ENCODE data around the gene SYNE3. TPM values are rescaled to one million over a fixed set of nuclear protein-coding genes. Genes with fewer than 3 reads are reported as not detected.
A peak's percentile ranks its signal among the peaks of the same experiment; 100 is the strongest.

SYNE3 gene
- total RNA-seq, 1 donor from 2014 or later: 27.0 TPM

DNA sequence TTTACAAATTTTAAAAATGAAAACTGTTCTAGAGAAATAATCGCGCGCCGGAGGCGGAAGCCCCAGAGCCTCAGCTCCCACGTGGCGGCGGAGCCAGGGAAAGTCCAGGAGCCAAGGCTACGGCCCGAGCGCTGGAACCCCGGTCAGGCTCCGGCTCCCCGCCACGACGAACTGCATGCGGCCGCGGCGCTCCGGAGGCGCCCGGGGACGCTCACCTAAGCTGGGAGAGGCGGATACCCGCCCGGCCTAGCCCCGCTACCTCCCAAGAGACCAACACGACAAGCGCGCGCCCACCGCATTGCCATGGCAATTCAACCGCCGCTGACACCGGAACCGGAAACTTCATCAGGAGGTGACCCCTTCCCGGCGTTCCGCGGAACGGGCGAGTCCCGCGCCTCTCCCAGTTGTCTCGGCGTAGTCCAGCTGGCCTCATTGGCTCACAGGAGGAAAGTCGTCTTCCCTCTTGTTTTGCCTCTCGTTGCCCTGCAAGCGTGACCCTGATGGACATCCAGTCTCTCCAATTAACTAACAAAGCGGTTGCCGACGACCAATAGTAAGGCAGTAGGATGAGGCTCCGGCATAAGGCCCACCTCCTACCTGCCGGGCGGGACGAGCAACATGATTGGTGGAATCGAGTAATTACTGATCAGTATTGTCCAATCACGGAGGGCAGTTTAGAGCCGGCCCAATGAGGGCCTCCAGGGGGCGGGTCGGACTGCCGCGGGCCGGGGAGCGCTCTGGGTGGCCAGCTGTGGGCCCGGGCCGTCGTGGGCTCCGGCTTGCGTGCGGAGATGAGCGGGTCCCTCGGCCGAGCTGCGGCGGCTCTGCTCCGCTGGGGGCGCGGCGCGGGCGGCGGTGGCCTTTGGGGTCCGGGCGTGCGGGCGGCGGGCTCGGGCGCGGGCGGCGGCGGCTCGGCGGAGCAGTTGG lies 18.1 kb upstream of the SYNE3 start, which contains the start of gene GLRX5:
Gene GLRX5 (plus strand): TSS at position 752 of the 927 bp plus-strand sequence. CDS start 40 bp downstream, at position 792.
- peaks cover 76% of the 10 kb centered on the region for H3K4me1 ChIP-seq
- H3K27me3 ChIP-seq: no peaks in the 10 kb centered on the region
- H3K4me3 ChIP-seq: peak within 1 kb of the TSS; percentile 94 to 96
- no peak for TF ChIP-seq CTCF (IDR thresholded peaks at IDR 0.05)
- peak; percentile 90 to 100 for TF ChIP-seq POLR2AphosphoS5 (IDR thresholded peaks at IDR 0.05; ENCODE audit: insufficient read depth in 1 of 2, low read depth in 1 of 2)
- peak in 1 of 2 donors; percentile 56 for TF ChIP-seq POLR2A (IDR thresholded peaks at IDR 0.05)
- peak within 1 kb of the TSS; percentile 85 for H3K27ac ChIP-seq
- H3K36me3 ChIP-seq: no peaks in the 10 kb centered on the region
- DNase-seq (ENCODE audit: extremely low spot score in 2 of 2): peak in 1 of 2 donors; percentile 100
- no peaks in the 10 kb centered on the region for H3K9me3 ChIP-seq
- intact Hi-C loops (cut with DNase I): loop anchor here (10.0 kb wide), 1 partner anchor 220 kb away; the partner anchor contains the start of gene CLMN

DNA sequence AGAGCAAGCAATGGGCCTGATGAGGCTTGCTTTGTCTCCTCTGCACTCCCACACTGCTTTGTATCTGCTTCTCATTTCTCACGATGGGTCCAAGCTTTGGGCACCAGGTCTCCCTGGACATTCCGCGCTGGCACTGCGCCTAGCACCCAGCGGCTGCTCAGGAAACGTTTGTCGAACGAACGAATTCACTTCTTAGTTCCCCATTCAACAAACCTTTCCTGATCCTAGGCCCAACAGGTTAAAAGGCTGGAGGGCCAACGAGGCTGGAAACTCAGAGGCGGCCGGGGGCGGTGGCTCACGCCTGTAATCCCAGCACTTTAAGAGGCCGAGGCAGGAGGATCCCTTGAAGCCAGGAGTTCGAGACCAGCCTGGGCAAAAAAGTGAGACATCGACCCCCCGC lies 17.4 kb upstream of the SYNE3 start:
- Histone ChIP-seq H3K4me1 (peaks cover 71% of the 10 kb centered on the region), H3K9me3 (no peaks in the 10 kb centered on the region), H3K27me3 (no peaks in the 10 kb centered on the region), H3K36me3 (no peaks in the 10 kb centered on the region), H3K4me3 (peak overlapping the region; percentile 94 to 96), H3K27ac (peak overlapping the region; percentile 85)
- no peak for DNase-seq (ENCODE audit: extremely low spot score in 2 of 2)
- intact Hi-C loops (cut with DNase I): loop anchor here (10.0 kb wide), 1 partner anchor 219 kb away; the partner anchor contains the start of gene CLMN
- TF ChIP-seq POLR2AphosphoS5 (IDR thresholded peaks at IDR 0.05; ENCODE audit: insufficient read depth in 1 of 2, low read depth in 1 of 2) (no peak), CTCF (IDR thresholded peaks at IDR 0.05) (no peak), POLR2A (IDR thresholded peaks at IDR 0.05) (no peak)

DNA sequence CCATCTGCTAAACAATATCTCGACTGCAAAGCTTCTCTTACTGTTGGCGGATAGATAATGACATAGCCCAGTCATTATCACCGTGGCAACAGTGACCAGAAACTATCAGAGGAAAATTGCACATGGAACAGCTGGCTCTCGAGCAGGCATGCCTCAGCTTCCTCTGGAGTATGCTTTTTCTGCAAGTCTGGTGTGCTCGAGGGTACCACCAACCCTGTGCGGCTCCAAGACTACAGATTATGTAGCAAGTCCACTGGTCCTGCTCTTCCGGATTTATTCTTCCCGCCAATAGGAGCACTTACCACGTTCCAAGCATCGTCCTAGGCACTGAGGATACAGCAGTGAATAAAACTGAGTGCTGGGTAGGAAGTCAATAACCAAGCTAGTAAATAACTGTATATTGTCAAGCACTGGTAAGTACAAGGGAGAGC lies 17.0 kb upstream of the SYNE3 start:
- peak overlapping the region; percentile 85 for H3K27ac ChIP-seq
- H3K4me3 ChIP-seq: peak overlapping the region; percentile 94 to 96
- TF ChIP-seq POLR2A (IDR thresholded peaks at IDR 0.05) (no peak), CTCF (IDR thresholded peaks at IDR 0.05) (no peak), POLR2AphosphoS5 (IDR thresholded peaks at IDR 0.05; ENCODE audit: insufficient read depth in 1 of 2, low read depth in 1 of 2) (no peak)
- H3K27me3 ChIP-seq: no peaks in the 10 kb centered on the region
- H3K36me3 ChIP-seq: no peaks in the 10 kb centered on the region
- no peak for DNase-seq (ENCODE audit: extremely low spot score in 2 of 2)
- peaks cover 71% of the 10 kb centered on the region for H3K4me1 ChIP-seq
- intact Hi-C loops (cut with DNase I): loop anchor here (10.0 kb wide), 1 partner anchor 219 kb away; the partner anchor contains the start of gene CLMN
- no peaks in the 10 kb centered on the region for H3K9me3 ChIP-seq

- Histone ChIP-seq H3K9me3 (no peaks in the 10 kb centered on the region), H3K4me3 (no peak overlapping the region), H3K36me3 (no peaks in the 10 kb centered on the region), H3K27me3 (no peaks in the 10 kb centered on the region), H3K4me1 (peaks cover 60% of the 10 kb centered on the region), H3K27ac (no peak overlapping the region)
- TF ChIP-seq POLR2AphosphoS5 (IDR thresholded peaks at IDR 0.05; ENCODE audit: insufficient read depth in 1 of 2, low read depth in 1 of 2) (no peak), POLR2A (IDR thresholded peaks at IDR 0.05) (no peak), CTCF (IDR thresholded peaks at IDR 0.05) (no peak)
- DNase-seq (ENCODE audit: extremely low spot score in 2 of 2): no peak
- intact Hi-C loops (cut with DNase I): loop anchor here (10.0 kb wide), 1 partner anchor 217 kb away; the partner anchor contains the start of gene CLMN
Measured at GRCh38 chr14:95531969-95532368, 15.5 kb upstream of the SYNE3 start.

Data from vagina (tissue), 2 donors.